ENCODE results near the gene MDFIC2.

Gene MDFIC2

DNA sequence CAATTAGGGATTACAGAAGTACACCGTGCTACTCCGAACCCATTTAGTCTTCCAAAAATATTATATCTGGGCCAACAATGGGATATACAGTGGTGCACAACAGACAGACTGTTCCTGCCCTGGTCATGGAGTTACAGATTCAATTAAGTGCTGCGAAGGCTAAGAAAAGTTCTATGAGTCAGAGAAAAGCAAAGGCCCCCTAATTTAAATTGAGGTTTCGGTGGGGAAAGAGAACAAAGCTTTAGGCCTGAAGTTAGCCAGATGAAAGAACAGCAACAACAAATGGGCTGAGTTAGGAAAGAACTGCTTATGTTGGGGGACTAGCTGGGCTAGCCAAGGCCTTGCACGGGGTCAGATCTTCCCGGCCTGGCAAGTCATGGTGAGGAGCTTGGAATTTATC is 131.8 kb downstream of the MDFIC2 start:
- H3K27me3 Mint-ChIP-seq, result peaks cover 8% of the 10 kb centered on the region
- H3K27ac Mint-ChIP-seq, result no peak overlapping the region
- H3K4me3 Mint-ChIP-seq, result no peak overlapping the region
- no peaks in the 10 kb centered on the region for H3K9me3 Mint-ChIP-seq (ENCODE audit: low read depth)
- H3K36me3 Mint-ChIP-seq, result no peaks in the 10 kb centered on the region
- no peaks in the 10 kb centered on the region for H3K4me1 Mint-ChIP-seq (ENCODE audit: low read depth)

DNA sequence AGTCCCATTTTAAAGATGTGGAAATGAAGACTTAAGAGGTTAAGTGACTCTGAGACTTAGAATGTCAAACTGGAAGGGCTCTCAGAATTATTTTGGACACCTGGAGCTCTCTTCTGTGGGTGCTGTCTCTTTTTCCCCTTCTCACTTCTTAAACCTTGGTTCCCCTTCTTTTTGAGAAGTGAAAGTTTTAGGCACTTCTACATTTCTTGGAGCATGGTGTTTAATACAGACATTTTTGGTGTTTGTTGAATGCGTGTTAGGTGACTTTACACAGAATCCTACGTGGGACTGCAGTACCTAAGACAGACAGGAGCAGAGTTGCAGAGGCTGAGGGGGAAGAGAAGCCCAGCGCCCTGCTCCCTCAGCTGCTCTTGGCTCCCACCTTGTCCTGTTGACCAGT is 133.3 kb downstream of the MDFIC2 start:
- H3K27me3 Mint-ChIP-seq, result peaks cover 11% of the 10 kb centered on the region

DNA sequence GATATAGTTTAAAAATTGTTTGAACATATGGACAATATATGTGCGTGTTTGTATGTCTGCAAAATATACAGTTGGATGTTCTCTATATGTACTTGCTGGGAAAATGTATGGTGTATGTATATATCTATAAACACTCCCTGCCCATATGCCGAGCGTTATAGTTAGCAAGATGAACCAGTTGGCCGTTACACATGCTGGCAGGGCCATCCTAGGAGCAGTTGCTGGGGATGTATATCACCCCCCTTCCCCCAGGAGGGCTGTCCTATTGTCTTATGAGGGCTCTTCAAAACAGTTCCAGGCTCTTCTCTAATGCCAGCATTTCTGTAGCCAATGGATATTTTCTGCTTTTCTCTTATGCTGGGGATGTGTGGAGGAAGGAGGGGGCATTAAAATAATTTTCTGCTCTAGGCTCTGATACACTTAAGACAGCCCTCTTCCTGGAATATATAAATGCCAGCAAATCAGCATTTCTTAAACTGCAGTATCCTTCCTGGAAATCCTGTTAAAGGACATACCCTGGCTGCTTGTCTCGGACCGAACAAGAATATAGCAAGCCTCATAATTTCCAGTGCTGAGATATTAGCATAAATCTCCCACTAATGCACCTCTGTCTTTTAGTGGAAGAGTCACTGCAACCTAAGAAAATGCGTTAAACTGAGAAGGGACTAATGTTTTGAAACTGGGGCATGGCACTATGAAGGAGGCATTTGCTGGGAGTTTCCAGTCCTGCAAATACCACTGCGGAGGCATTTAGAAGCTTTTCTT is 134.4 kb downstream of the MDFIC2 start:
- H3K4me1 Mint-ChIP-seq (ENCODE audit: low read depth), result no peaks in the 10 kb centered on the region
- no peak overlapping the region for H3K27ac Mint-ChIP-seq
- peaks cover 13% of the 10 kb centered on the region for H3K27me3 Mint-ChIP-seq
- no peaks in the 10 kb centered on the region for H3K9me3 Mint-ChIP-seq (ENCODE audit: low read depth)
- H3K4me3 Mint-ChIP-seq, result no peak overlapping the region
- H3K36me3 Mint-ChIP-seq, result no peaks in the 10 kb centered on the region

More for the DNA sequence above, 133.3 kb downstream of the MDFIC2 start:
- no peaks in the 10 kb centered on the region for H3K9me3 Mint-ChIP-seq (ENCODE audit: low read depth)
- H3K27ac Mint-ChIP-seq, result no peak overlapping the region
- no peak overlapping the region for H3K4me3 Mint-ChIP-seq
- H3K36me3 Mint-ChIP-seq, result no peaks in the 10 kb centered on the region
- H3K4me1 Mint-ChIP-seq (ENCODE audit: low read depth), result no peaks in the 10 kb centered on the region

GRCh38 chr3:70176224-70176623 is 136.2 kb downstream of the MDFIC2 start:
- H3K4me1 Mint-ChIP-seq (ENCODE audit: low read depth), result no peaks in the 10 kb centered on the region
- no peaks in the 10 kb centered on the region for H3K36me3 Mint-ChIP-seq
- peaks cover 17% of the 10 kb centered on the region for H3K27me3 Mint-ChIP-seq
- H3K27ac Mint-ChIP-seq, result no peak overlapping the region
- H3K4me3 Mint-ChIP-seq, result no peak overlapping the region
- H3K9me3 Mint-ChIP-seq (ENCODE audit: low read depth), result no peaks in the 10 kb centered on the region

GRCh38 chr3:70156808-70157207 is 155.6 kb downstream of the MDFIC2 start:
- Mint-ChIP-seq H3K4me3 (no peak overlapping the region), H3K4me1 (ENCODE audit: low read depth) (no peaks in the 10 kb centered on the region), H3K36me3 (no peaks in the 10 kb centered on the region), H3K9me3 (ENCODE audit: low read depth) (no peaks in the 10 kb centered on the region), H3K27me3 (peaks cover 6% of the 10 kb centered on the region), H3K27ac (no peak overlapping the region)

DNA sequence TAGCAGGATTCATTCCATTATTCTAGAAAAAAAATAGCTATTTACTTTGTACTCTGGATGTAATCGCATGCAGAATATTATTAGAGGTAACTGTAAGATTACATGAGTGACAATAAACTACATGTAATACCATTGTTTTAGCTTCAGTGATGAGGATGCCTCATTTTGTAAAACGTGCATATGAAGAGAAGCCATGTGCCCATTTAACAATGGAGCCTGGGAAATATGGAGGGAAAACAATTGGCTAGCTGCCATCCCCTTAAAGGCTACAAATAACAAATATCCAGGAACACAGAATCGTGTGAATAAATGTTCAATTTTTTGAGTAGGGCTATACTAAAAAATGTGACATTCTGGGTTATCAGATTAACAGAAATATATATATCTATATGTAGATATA is 161.8 kb downstream of the MDFIC2 start:
- no peak overlapping the region for H3K4me3 Mint-ChIP-seq
- H3K36me3 Mint-ChIP-seq, result no peaks in the 10 kb centered on the region
- H3K9me3 Mint-ChIP-seq (ENCODE audit: low read depth), result no peaks in the 10 kb centered on the region
- H3K4me1 Mint-ChIP-seq (ENCODE audit: low read depth), result no peaks in the 10 kb centered on the region
- H3K27ac Mint-ChIP-seq, result no peak overlapping the region
- peaks cover 4% of the 10 kb centered on the region for H3K27me3 Mint-ChIP-seq

GRCh38 chr3:70149714-70150400 is 162.6 kb downstream of the MDFIC2 start:
- H3K9me3 Mint-ChIP-seq (ENCODE audit: low read depth), result no peaks in the 10 kb centered on the region
- H3K36me3 Mint-ChIP-seq, result no peaks in the 10 kb centered on the region
- no peaks in the 10 kb centered on the region for H3K4me1 Mint-ChIP-seq (ENCODE audit: low read depth)
- no peak overlapping the region for H3K27ac Mint-ChIP-seq
- no peak overlapping the region for H3K4me3 Mint-ChIP-seq
- peaks cover 4% of the 10 kb centered on the region for H3K27me3 Mint-ChIP-seq
